ENCODE measurements around the gene PI3.

Gene PI3

DNA sequence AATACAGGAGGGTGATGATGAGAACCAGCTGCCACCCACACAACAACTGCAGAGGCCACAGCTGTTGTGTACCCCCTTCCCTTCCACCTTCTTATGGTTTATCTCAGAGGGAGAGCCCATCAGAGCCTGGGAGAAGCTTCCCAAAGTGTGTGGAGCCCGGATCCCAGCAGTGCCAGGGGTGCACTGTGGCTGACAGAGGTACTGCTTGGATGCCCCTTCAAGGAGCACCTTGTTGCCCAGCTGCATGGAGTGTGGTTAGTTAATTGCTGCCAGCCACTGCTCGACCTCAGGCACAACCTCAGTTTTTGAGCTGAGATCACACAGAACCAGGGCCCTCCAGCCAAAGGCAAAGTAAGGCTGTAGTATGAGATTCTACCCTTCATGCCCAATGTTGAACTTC is 13.0 kb downstream of the PI3 start:
- DNase-seq (ENCODE audit: low spot score): no peak

DNA sequence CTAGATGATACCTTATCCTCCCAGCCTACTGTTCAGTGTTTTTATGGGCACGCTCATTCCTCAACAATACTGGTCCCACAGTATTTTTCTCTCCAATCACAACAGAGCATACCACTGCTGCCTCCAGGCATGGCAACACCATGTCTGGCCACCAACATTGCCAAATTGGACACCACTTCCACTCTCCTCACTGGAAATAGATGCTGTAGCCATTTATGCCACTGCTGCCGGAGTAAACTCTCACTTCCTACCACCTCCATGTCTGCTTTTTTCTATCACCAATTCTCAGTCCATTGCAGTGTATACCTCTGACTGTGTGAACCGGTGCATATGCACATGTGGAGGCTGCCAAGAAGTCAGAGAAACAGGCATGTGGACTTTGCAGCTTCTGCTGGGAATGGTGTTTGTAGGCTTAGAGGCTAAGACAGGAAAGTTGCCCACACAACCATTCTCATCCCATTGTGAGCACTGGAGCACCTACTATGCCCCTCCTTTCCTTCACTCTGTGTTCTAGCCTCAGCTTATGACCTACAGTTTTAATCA is 14.4 kb downstream of the PI3 start:
- no peak for DNase-seq (ENCODE audit: low spot score)

DNA sequence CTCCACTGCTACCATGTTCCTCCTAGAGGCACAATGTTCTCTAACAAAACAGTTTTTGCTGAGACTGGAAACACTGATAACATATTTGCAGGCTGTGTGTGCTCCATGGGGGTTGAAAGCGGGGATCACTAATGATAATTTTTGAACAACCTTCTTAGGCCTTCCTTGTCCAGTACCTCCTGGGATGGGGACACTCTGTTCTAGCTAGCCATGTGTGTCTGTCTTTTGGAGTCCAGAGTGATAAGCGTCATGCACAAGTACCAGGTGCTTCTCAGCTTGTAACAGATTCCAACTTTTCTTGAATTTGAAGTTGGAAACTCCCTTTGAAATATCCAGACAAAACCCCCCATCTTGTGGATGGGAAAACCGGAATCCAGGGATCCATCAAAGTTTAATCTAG is 15.2 kb downstream of the PI3 start:
- no peak for DNase-seq (ENCODE audit: low spot score)

- DNase-seq (ENCODE audit: low spot score): no peak
These were observed 17.2 kb downstream of the PI3 start for GRCh38 chr20:45191926-45192325.

- DNase-seq (ENCODE audit: low spot score): no peak
These were observed 18.6 kb downstream of the PI3 start for GRCh38 chr20:45193331-45193730.

DNA sequence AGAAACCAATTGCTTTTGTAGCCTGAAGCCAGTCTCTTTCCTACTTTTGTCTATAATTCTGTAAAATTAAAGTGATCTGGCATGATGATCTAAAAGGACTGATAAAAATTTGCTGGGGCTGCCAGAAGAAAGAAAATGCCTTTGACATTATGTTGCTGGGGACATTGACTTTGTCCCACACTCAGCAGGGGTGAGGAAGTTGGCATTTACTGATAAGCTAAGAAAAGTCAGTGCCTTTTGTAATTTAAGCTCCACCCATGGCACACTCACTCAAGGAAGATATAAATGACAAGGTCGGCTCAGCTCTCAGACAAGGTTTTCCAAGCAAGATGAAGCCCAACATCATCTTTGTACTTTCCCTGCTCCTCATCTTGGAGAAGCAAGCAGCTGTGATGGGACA is 32.0 kb downstream of the PI3 start, which contains the start of gene SEMG1:
TSS of gene SEMG1 (plus strand) at position 309 of the 400 bp plus-strand sequence. CDS start at position 330, 21 bp downstream.
- no peak for DNase-seq (ENCODE audit: low spot score)

DNA sequence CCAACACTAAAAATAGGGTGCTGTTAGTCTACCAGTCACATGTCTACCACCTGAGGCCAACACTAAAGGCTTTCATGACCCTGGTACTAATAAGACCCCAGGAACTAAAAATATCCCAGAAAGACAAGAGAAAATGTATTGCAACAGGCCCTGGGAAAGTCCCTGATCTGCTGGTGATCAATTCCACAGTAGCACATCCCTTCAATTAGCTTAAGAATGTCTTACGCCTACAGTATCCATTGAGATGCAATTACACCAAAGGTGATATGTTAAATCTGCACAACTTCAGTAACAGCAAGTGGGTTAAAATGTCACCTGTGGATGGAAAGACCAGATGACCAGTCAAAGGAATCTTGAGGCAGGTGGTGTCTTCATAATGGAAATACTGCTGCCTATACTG is 35.2 kb downstream of the PI3 start:
- DNase-seq (ENCODE audit: low spot score): no peak

DNA sequence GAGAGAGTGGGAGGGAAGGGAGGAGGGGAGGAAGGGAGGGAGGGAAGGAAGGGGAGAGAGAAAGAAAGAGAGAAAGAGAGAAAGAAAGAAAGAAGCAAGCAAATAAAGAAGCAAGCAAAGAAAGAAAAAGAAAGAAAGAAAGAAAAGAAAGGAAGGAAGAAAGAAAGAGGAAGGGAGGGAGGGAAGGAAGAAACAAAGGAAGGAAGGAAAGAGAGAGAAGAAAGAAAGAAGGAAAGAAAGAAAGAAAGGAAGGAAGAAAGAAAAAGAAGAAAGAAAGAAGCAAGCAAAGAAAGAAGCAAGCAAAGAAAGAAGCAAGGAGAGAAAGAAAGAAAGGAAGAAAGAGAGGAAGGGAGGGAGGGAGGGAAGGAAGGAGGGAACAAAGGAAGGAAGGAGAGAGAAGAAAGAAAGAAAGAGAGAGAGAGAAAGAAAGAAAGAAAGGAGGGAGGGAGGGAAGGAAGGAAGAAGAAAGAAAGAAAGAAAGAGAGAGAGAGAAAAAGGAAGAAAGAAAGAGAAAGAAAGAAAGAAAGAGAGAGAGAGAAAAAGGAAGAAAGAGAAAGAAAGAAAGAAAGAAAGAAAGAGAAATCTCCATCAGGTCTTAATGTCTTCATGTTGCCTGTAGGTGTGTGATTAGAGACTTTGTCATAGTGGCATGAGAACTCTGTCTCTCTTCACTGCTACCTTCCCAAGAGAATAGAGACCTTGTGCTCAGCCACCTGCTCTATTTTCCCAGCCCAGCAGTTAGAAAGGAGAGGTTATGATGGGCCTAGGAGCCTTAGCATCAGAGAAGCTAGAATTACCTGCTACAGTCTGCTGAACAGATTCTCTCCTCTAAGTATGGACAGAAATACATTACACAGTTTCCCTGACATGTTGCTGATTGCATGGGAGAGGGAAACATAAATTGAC is 37.1 kb downstream of the PI3 start:
- DNase-seq (ENCODE audit: low spot score): no peak

- DNase-seq (ENCODE audit: low spot score): no peak
These were observed 38.1 kb downstream of the PI3 start for GRCh38 chr20:45212836-45213235.

DNA sequence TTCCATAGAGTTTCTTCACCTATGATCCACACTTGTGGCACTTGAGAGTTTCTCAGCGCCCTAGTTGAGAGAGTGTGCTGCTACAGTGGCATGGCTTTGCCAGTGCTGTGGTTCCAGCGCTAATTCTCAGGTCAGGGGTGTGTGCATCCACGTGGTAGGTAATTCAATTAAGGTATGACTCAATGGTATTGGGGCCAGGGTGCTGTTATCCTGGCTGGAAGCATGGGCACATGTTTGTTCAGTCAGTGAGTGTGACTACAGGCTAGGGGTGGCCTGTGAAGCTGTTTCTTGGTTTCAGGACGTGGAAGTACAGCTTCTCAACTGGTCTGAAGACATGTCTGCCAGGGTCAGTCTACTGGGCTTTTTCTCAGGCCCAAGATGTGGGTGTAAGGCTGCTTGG is 43.4 kb downstream of the PI3 start:
- DNase-seq (ENCODE audit: low spot score): peak; percentile 23

DNA sequence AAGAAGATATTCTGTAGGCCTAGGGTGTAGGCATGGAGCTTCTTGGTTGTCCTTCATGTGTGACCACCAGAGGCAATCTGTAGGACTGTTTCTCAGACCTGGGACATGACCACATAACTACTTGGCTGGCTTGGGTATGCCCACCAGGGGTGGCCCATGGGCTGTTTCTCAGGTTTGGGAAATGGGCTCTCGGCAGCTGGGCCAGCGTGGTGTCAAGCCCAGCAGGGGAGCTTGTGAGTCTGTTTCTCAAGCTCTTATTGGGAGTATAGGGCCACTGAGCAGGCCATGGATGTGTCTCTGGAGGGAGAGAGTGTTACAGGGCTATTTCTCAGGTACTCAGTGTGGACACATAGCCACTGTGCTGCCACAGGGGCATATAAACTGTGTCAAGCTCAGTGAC is 43.9 kb downstream of the PI3 start:
- DNase-seq (ENCODE audit: low spot score): no peak

DNA sequence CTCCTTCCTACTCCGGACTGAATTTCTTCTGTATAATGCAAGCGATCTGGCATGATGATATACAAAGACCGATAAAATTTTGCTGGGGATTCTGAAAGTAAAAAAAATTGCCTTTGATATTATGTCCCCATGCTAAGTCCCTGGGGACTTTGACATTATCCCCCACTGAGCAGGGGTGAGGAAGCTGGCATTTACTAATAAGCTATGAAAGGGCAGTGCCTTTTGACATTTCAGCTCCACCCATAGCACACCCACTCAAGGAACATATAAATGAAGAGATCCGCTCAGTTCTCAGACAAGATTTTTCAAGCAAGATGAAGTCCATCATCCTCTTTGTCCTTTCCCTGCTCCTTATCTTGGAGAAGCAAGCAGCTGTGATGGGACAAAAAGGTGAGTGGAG is 46.4 kb downstream of the PI3 start, which contains the start of gene SEMG2:
TSS of gene SEMG2 (plus strand) at position 298 of the 400 bp plus-strand sequence. CDS start at position 315, 17 bp downstream.
- no peak for DNase-seq (ENCODE audit: low spot score)

DNA sequence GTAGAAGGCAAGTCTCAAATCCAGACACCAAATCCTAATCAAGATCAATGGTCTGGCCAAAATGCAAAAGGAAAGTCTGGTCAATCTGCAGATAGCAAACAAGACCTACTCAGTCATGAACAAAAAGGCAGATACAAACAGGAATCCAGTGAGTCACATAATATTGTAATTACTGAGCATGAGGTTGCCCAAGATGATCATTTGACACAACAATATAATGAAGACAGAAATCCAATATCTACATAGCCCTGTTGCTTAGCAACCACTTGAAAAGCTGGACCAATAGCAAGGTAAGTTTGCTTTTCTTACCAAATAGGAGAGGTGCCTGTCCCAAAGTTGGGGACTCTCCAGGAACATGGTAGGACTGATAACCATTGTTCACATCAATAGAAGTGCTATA is 48.4 kb downstream of the PI3 start:
- no peak for DNase-seq (ENCODE audit: low spot score)

All from kidney tubule cell (primary cell).